HL-60/S4 treated with phorbol 12-myristate 13-acetate at 8.2 ng/mL for 4 days and 3 days (cell line): ENCODE measurements around the gene MAPKAPK3.
"Not testable (repeated sequence)": the region's sequence is repeated elsewhere in the genome, so short reads cannot be mapped to it uniquely, and the experiment has no call there.

Source experiments
- in situ Hi-C: fragments of 300-500 bp; cut with MboI; formaldehyde crosslinking; loops from 2 replicates; pipeline ENCODE4 v1.15.0; 2022; ENCODE audit warnings: low sequenced_read_pairs

Gene MAPKAPK3

DNA sequence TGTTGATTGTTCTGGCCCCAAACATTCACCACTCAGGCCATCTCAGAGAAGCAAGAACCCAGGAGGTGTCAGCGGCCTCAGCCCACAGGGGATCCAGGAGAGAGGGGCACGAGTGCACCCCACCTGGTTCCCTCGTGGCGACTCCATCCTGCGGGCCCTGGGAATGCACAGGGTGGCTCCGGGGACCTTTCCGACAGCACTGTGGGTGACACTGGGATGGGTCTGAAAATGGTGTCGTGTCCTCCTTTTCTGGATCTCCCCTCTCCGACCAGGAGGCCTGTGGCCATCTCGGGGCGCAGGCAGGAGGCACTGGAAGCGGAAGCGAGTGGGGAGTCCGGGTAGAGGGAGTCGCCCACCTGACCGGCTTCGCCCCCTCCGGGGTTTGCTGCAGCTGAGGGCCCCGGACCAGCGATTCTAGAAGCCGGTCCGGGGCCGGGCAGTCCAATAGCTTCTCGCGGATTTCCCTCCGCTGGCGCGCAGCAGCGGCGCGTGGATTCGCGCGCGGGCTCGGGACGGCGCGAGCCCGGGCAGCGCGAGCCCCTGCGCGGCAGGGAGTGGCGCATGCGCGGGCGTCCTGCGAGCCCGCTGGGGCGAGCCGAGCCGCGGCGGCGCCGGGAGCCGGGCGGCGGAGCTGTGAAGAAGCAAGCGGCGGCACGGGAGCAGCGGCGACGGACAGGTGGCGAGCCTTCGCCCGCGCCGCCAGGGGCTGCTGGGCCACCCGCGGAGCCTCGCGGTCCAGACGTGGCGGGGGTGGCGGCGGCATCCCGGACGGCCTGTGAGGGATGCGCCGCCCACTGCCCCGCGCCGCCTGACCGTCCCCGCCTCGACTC lies 57.6 kb downstream of the MAPKAPK3 start, which contains the start of gene DOCK3:
Gene DOCK3, plus strand, starts transcription at position 579 of the 830 bp plus-strand sequence. CDS start 337 bp downstream, outside the sequence.
- in situ Hi-C loops = no loop called here

- in situ Hi-C loops = no loop called here
Measured at GRCh38 chr3:50675179-50676030, 58.5 kb downstream of the MAPKAPK3 start.

DNA sequence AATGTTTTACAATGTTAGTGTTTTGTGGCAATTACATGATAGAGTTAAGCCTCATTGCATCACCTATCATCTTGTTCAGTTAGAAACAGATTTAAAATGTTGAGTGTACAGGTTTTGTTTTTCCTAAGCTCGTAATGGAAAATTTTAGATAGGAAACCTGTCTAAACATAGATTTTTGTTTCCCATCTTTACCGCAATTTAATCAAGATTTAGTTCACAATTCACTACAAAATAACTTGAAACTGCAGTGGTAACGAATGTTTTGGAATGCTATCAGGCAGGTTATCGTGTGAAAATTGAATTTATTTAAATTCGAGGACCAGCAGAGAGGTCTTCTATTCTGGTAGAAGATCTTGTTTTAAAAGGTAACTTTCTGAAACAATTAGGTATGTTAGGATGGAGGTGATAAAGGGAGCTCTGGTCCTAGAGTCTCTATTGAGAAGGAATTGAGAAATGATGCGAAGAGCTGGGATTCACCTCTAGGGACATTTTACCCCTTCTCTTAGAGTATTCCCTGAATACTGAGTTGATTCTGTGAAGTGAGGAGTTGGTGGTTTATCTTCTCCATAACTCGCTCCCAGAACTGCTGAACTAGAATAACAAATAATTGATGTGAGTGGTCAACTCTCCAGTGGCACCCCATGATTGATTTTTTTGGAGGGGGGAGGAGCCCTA lies 59.2 kb downstream of the MAPKAPK3 start:
- in situ Hi-C loops = no loop called here

GRCh38 chr3:50687127-50687751 lies 70.3 kb downstream of the MAPKAPK3 start:
- in situ Hi-C loops = no loop called here

DNA sequence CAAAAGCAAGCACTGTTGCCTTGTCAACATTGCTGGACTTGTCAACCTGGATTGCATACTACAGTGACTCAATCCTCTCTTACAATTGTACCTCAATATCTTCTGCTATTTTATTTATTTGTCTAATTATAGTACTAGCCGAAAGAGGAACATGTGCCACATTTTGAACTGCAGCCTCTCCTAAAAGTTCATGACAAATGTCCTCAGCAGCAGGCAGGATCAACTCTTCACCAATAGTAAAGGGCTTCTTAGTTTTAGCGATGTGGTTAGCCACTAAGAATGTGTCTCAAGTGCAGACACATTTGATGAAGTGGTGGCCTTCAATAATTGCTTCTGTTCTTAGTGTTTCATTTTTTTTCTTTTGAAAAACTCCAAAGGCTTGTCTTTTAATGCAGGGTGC lies 71.0 kb downstream of the MAPKAPK3 start:
- in situ Hi-C loops = no loop called here

DNA sequence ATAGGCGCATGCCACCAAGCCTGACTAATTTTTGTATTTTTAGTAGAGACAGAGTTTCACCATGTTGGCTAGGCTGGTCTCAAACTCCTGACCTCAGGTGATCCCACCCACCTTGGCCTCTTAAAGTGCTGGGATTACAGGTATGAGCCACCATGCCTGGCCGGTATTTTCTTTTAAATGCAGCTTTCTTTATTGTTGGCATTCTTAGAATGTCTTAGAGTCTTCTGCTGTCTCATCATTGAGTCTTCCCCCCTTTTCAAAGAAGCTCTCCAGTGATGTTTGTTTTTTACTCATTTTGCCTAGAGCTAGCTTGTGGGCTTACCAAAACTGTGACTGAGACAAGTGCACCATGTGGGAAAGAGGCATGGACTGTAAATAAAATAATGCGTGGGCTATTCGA lies 71.7 kb downstream of the MAPKAPK3 start:
- in situ Hi-C loops = not testable (repeated sequence)

- in situ Hi-C loops = no loop called here
Measured at GRCh38 chr3:50689558-50689957, 72.6 kb downstream of the MAPKAPK3 start.

DNA sequence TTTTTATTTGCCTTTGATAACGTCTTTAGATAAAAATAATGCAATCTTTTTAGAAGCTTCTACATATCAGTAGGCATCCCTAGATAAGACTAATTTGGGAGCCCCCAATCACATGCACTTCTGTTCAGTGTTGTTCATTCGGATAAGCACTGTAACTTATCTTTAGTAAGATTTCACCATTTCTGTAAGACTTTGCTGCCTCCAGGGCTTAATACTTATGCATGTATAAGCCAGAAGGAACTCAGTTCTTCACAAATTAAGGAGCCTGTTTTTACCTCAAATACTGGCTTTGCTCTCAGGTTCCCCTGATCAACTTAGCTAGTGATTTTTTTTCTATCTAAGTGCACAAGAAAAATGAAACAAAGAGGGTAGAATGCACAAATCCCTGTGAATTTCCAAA lies 78.1 kb downstream of the MAPKAPK3 start:
- in situ Hi-C loops = no loop called here

- in situ Hi-C loops = no loop called here
Measured at GRCh38 chr3:50696276-50696675, 79.3 kb downstream of the MAPKAPK3 start.

DNA sequence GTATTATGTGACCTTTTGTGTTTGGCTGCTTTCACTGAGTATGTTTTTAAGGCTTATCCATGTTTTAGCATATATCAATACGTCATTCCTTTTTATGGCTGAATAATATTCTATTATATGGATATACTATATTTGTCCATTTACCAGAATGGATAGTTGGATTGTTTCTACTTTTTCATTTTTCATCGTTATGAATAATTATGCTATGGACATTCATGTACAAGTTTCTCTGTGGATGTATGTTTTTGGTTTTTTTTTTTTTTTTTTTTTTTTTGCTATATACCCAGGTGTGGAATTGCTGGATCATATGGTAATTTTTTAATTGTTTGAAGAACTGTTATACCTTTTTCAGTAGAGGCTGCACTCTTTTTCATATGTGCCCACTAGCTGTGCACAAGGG lies 81.3 kb downstream of the MAPKAPK3 start:
- in situ Hi-C loops = no loop called here
